ENCODE results near the gene PRSS38. TPM values are rescaled to one million over a fixed set of nuclear protein-coding genes. Genes with fewer than 3 reads are reported as not detected.

Gene PRSS38
- total RNA-seq, 1 donor from 2014 or later: not detected

GRCh38 chr1:227793079-227793947 is 22.2 kb upstream of the PRSS38 start:
- no peak overlapping the region for H3K9ac ChIP-seq (ENCODE audit: low read depth in 1 of 3, low read length in 3 of 3)
- H3K4me1 ChIP-seq (ENCODE audit: control insufficient read depth in 3 of 3, insufficient read depth in 3 of 3, low read length in 3 of 3): peaks cover 6 to 18% (median 14%) of the 10 kb centered on the region in 3 donors
- H3K9me3 ChIP-seq (ENCODE audit: control insufficient read depth in 3 of 3, low read length in 3 of 3): no peaks in the 10 kb centered on the region
- H3K36me3 ChIP-seq (ENCODE audit: control insufficient read depth in 3 of 3, insufficient read depth in 3 of 3, low read length in 3 of 3): no peaks in the 10 kb centered on the region
- H3K4me3 ChIP-seq (ENCODE audit: low read length in 3 of 3): no peak overlapping the region
- peaks cover 0 to 8% (median 4%) of the 10 kb centered on the region in 3 donors for H3K27me3 ChIP-seq (ENCODE audit: control insufficient read depth in 3 of 3, insufficient read depth in 3 of 3, low read length in 3 of 3)
- H3K27ac ChIP-seq (ENCODE audit: low read depth, low read length): no peak overlapping the region

GRCh38 chr1:227793948-227794816 is 21.3 kb upstream of the PRSS38 start:
- no peak overlapping the region for H3K9ac ChIP-seq (ENCODE audit: low read depth in 1 of 3, low read length in 3 of 3)

GRCh38 chr1:227794817-227795192 is 20.7 kb upstream of the PRSS38 start:
- Histone ChIP-seq H3K27ac (ENCODE audit: low read depth, low read length) (no peak overlapping the region), H3K9me3 (ENCODE audit: control insufficient read depth in 3 of 3, low read length in 3 of 3) (no peaks in the 10 kb centered on the region), H3K4me1 (ENCODE audit: control insufficient read depth in 3 of 3, insufficient read depth in 3 of 3, low read length in 3 of 3) (peaks cover 6 to 14% (median 12%) of the 10 kb centered on the region in 3 donors)

More at GRCh38 chr1:227793948-227794816, 21.3 kb upstream of the PRSS38 start:
- H3K27me3 ChIP-seq (ENCODE audit: control insufficient read depth in 3 of 3, insufficient read depth in 3 of 3, low read length in 3 of 3): peaks cover 0 to 8% (median 4%) of the 10 kb centered on the region in 3 donors
- no peak overlapping the region for H3K27ac ChIP-seq (ENCODE audit: low read depth, low read length)
- H3K9me3 ChIP-seq (ENCODE audit: control insufficient read depth in 3 of 3, low read length in 3 of 3): no peaks in the 10 kb centered on the region
- H3K4me1 ChIP-seq (ENCODE audit: control insufficient read depth in 3 of 3, insufficient read depth in 3 of 3, low read length in 3 of 3): peaks cover 6 to 14% (median 12%) of the 10 kb centered on the region in 3 donors
- H3K4me3 ChIP-seq (ENCODE audit: low read length in 3 of 3): no peak overlapping the region
- no peaks in the 10 kb centered on the region for H3K36me3 ChIP-seq (ENCODE audit: control insufficient read depth in 3 of 3, insufficient read depth in 3 of 3, low read length in 3 of 3)

GRCh38 chr1:227795732-227796131 is 19.7 kb upstream of the PRSS38 start:
- H3K9me3 ChIP-seq (ENCODE audit: control insufficient read depth in 3 of 3, low read length in 3 of 3): no peaks in the 10 kb centered on the region
- H3K4me3 ChIP-seq (ENCODE audit: low read length in 3 of 3): no peak overlapping the region
- peaks cover 6 to 14% (median 12%) of the 10 kb centered on the region in 3 donors for H3K4me1 ChIP-seq (ENCODE audit: control insufficient read depth in 3 of 3, insufficient read depth in 3 of 3, low read length in 3 of 3)
- H3K27me3 ChIP-seq (ENCODE audit: control insufficient read depth in 3 of 3, insufficient read depth in 3 of 3, low read length in 3 of 3): peaks cover 0 to 8% (median 4%) of the 10 kb centered on the region in 3 donors
- H3K36me3 ChIP-seq (ENCODE audit: control insufficient read depth in 3 of 3, insufficient read depth in 3 of 3, low read length in 3 of 3): no peaks in the 10 kb centered on the region
- H3K9ac ChIP-seq (ENCODE audit: low read depth in 1 of 3, low read length in 3 of 3): no peak overlapping the region
- H3K27ac ChIP-seq (ENCODE audit: low read depth, low read length): no peak overlapping the region

More at GRCh38 chr1:227794817-227795192, 20.7 kb upstream of the PRSS38 start:
- Histone ChIP-seq H3K9ac (ENCODE audit: low read depth in 1 of 3, low read length in 3 of 3) (no peak overlapping the region), H3K27me3 (ENCODE audit: control insufficient read depth in 3 of 3, insufficient read depth in 3 of 3, low read length in 3 of 3) (peaks cover 0 to 8% (median 4%) of the 10 kb centered on the region in 3 donors), H3K36me3 (ENCODE audit: control insufficient read depth in 3 of 3, insufficient read depth in 3 of 3, low read length in 3 of 3) (no peaks in the 10 kb centered on the region), H3K4me3 (ENCODE audit: low read length in 3 of 3) (no peak overlapping the region)

GRCh38 chr1:227796359-227796915 is 19.0 kb upstream of the PRSS38 start:
- Histone ChIP-seq H3K36me3 (ENCODE audit: control insufficient read depth in 3 of 3, insufficient read depth in 3 of 3, low read length in 3 of 3) (no peaks in the 10 kb centered on the region), H3K4me3 (ENCODE audit: low read length in 3 of 3) (no peak overlapping the region), H3K27ac (ENCODE audit: low read depth, low read length) (no peak overlapping the region), H3K27me3 (ENCODE audit: control insufficient read depth in 3 of 3, insufficient read depth in 3 of 3, low read length in 3 of 3) (peaks cover 0 to 8% (median 4%) of the 10 kb centered on the region in 3 donors), H3K9me3 (ENCODE audit: control insufficient read depth in 3 of 3, low read length in 3 of 3) (no peaks in the 10 kb centered on the region), H3K4me1 (ENCODE audit: control insufficient read depth in 3 of 3, insufficient read depth in 3 of 3, low read length in 3 of 3) (peaks cover 6 to 14% (median 12%) of the 10 kb centered on the region in 3 donors), H3K9ac (ENCODE audit: low read depth in 1 of 3, low read length in 3 of 3) (no peak overlapping the region)

GRCh38 chr1:227797144-227797543 is 18.3 kb upstream of the PRSS38 start:
- peaks cover 0 to 8% (median 4%) of the 10 kb centered on the region in 3 donors for H3K27me3 ChIP-seq (ENCODE audit: control insufficient read depth in 3 of 3, insufficient read depth in 3 of 3, low read length in 3 of 3)
- H3K27ac ChIP-seq (ENCODE audit: low read depth, low read length): no peak overlapping the region
- H3K36me3 ChIP-seq (ENCODE audit: control insufficient read depth in 3 of 3, insufficient read depth in 3 of 3, low read length in 3 of 3): no peaks in the 10 kb centered on the region
- peaks cover 6 to 14% (median 12%) of the 10 kb centered on the region in 3 donors for H3K4me1 ChIP-seq (ENCODE audit: control insufficient read depth in 3 of 3, insufficient read depth in 3 of 3, low read length in 3 of 3)
- no peaks in the 10 kb centered on the region for H3K9me3 ChIP-seq (ENCODE audit: control insufficient read depth in 3 of 3, low read length in 3 of 3)
- H3K4me3 ChIP-seq (ENCODE audit: low read length in 3 of 3): no peak overlapping the region
- no peak overlapping the region for H3K9ac ChIP-seq (ENCODE audit: low read depth in 1 of 3, low read length in 3 of 3)

GRCh38 chr1:227797625-227798024 is 17.9 kb upstream of the PRSS38 start:
- H3K4me1 ChIP-seq (ENCODE audit: control insufficient read depth in 3 of 3, insufficient read depth in 3 of 3, low read length in 3 of 3): peaks cover 6 to 14% (median 12%) of the 10 kb centered on the region in 3 donors
- H3K9me3 ChIP-seq (ENCODE audit: control insufficient read depth in 3 of 3, low read length in 3 of 3): no peaks in the 10 kb centered on the region
- no peak overlapping the region for H3K27ac ChIP-seq (ENCODE audit: low read depth, low read length)
- peaks cover 0 to 8% (median 4%) of the 10 kb centered on the region in 3 donors for H3K27me3 ChIP-seq (ENCODE audit: control insufficient read depth in 3 of 3, insufficient read depth in 3 of 3, low read length in 3 of 3)
- no peak overlapping the region for H3K9ac ChIP-seq (ENCODE audit: low read depth in 1 of 3, low read length in 3 of 3)
- H3K4me3 ChIP-seq (ENCODE audit: low read length in 3 of 3): no peak overlapping the region
- H3K36me3 ChIP-seq (ENCODE audit: control insufficient read depth in 3 of 3, insufficient read depth in 3 of 3, low read length in 3 of 3): no peaks in the 10 kb centered on the region

- H3K9me3 ChIP-seq (ENCODE audit: control insufficient read depth in 3 of 3, low read length in 3 of 3): no peaks in the 10 kb centered on the region
- H3K9ac ChIP-seq (ENCODE audit: low read depth in 1 of 3, low read length in 3 of 3): peak overlapping the region in 1 of 3 donors; percentile 8
- H3K27ac ChIP-seq (ENCODE audit: low read depth, low read length): no peak overlapping the region
- no peak overlapping the region for H3K4me3 ChIP-seq (ENCODE audit: low read length in 3 of 3)
- peaks cover 0 to 8% (median 4%) of the 10 kb centered on the region in 3 donors for H3K27me3 ChIP-seq (ENCODE audit: control insufficient read depth in 3 of 3, insufficient read depth in 3 of 3, low read length in 3 of 3)
- H3K36me3 ChIP-seq (ENCODE audit: control insufficient read depth in 3 of 3, insufficient read depth in 3 of 3, low read length in 3 of 3): no peaks in the 10 kb centered on the region
- peaks cover 6 to 14% (median 12%) of the 10 kb centered on the region in 3 donors for H3K4me1 ChIP-seq (ENCODE audit: control insufficient read depth in 3 of 3, insufficient read depth in 3 of 3, low read length in 3 of 3)
Measured at GRCh38 chr1:227798078-227798802, 17.2 kb upstream of the PRSS38 start.

- H3K27ac ChIP-seq (ENCODE audit: low read depth, low read length): no peak overlapping the region
- peaks cover 0 to 8% (median 4%) of the 10 kb centered on the region in 3 donors for H3K27me3 ChIP-seq (ENCODE audit: control insufficient read depth in 3 of 3, insufficient read depth in 3 of 3, low read length in 3 of 3)
- no peak overlapping the region for H3K4me3 ChIP-seq (ENCODE audit: low read length in 3 of 3)
- no peaks in the 10 kb centered on the region for H3K36me3 ChIP-seq (ENCODE audit: control insufficient read depth in 3 of 3, insufficient read depth in 3 of 3, low read length in 3 of 3)
- H3K4me1 ChIP-seq (ENCODE audit: control insufficient read depth in 3 of 3, insufficient read depth in 3 of 3, low read length in 3 of 3): peaks cover 1 to 2% (median 2%) of the 10 kb centered on the region in 3 donors
- H3K9ac ChIP-seq (ENCODE audit: low read depth in 1 of 3, low read length in 3 of 3): no peak overlapping the region
- peaks cover 0 to 2% (median 0%) of the 10 kb centered on the region in 3 donors for H3K9me3 ChIP-seq (ENCODE audit: control insufficient read depth in 3 of 3, low read length in 3 of 3)
Measured at GRCh38 chr1:227799756-227800155, 15.7 kb upstream of the PRSS38 start.
